HG03095 (cell line): Measurements from ENCODE around the gene S100A13.
A peak's percentile ranks its signal among the peaks of the same experiment; 100 is the strongest.
"Not testable (repeated sequence)": the region's sequence is repeated elsewhere in the genome, so short reads cannot be mapped to it uniquely, and the experiment has no call there.

ENCODE experiments used
- ATAC-seq: cut with Tn5 transposase; IDR thresholded peaks from one replicate; pipeline ENCODE4 v1.9.1; 2021; ENCODE audit warnings: moderate library complexity; ENCODE audit not compliant: unreplicated experiment

Gene S100A13

DNA sequence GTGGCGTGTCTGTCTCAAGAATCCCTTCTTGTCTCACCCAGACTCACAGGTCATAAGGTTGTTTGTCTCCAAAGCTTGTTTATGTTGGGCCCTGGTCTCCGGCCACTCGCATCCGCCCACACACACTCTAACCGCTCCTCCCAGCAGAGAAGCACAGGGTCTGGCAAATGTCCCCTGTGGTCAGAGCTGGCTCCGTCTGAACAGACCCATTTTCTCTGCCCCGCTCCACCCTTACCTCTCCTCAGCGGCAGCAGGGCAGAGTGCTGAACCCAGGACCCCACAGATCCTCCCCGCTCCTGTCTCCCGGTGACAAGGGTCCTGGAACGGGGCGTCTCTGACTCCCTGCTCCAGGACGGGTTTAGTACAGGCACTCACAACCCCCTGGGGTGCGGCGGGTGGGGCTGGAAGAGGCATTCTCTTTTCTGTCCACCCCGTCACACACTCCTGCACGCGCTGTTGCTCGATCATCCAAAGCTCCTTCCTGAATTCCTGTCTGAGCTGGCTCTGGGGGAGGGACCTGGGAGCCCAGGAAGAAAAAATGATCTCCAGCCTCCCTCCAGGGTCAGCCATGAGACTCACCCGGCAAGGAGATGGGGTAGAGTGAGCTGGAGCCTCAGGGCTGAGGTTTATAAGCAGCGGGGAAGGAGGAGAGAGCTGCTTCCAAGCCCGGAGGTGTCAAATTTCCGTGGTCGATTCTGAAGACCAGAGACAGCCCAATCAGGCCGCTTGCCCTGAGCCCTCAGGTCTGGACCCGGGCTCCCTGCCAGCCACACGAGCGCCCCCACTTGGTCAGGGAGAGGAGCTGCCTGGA lies at the start of gene S100A13:
Gene S100A13, minus strand, starts transcription at position 602 of the 811 bp plus-strand sequence. CDS start 1,033 bp downstream, outside the sequence.
- ATAC-seq: no peak

DNA sequence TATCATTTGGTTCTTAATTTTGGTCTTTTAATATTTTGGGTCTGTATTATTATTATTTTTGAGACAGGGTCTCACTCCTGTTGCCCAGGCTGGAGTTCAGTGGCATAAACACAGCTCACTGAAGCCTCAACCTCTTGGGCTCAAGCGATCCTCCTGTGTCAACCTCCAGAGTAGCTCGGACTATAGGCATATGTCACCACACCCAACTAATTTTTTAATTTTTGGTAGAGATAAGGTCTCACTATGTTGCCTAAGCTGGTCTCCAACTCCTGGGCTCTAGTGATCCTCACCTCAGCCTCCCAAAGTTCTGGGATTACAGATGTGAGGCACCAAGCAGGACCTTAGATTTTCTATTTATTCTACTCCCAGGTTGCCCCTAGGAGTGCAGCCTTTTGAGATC lies 46.2 kb upstream of the S100A13 start:
- ATAC-seq: no peak

DNA sequence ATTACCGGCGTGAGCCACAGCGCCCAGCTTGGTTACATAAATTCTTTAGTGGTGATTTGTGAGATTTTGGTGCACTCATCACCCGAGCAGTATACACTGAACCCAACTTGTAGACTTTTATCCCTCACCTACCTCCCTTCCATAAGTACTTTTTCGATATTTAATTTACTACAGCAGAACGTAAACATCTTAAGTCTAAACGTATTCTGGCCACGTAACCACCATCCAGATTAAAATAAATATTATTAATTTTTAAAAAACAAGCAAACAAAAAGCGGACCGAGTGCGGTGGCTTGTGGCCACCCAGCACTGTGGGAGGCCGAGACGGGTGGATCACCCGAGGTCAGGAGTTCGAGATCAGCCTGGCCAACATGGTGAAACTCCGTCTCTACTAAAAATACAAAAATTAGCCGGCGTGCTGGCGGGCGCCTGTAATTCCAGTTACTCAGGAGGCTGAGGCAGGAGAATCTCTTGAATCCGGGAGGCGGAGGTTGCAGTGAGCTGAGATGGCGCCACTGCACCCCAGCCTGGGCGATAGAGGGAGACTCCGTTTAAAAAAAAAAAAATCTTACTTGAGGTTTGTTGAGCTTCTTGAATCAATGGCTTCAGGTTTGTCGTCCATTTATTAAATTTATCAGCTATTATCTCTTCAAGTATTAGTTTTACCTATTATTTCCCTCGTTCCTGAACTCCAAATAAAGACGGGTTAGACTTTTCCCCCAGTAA lies 44.5 kb upstream of the S100A13 start:
- ATAC-seq: not testable (repeated sequence)

DNA sequence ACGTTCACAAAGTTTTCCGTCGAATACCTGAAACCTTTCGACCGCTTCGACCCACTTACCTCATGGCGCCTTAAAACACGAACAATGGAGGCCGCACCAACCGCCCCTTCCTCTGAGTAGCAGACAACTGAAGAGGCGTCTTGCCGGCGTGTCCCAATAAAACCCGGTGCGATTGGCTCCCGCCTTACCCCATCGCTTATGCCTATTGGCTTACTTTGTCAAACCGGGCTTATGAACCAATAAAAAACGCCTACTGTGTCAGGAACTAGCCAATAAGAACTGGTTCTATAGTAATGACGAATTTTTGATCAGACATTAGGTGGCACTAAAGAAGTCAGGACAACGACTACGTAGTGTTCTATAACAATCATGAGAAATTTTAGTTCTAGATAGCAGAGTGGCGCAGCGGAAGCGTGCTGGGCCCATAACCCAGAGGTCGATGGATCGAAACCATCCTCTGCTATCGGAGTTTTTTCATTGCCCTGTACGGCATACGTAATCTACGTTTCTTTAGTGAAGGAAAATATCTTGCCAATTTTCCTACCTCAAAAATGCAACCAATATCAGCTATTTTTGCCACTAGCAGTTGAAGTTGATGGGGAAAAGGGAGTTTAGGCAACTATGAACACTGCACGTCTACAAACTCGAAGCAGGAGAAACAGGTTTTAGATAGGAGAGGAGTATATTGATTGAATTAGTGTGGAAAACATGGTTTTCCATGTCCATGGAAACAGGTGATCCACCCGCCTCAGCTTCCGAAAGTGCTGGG lies 43.7 kb upstream of the S100A13 start, which contains the start of gene ILF2:
Gene ILF2, minus strand, starts transcription at position 135 of the 769 bp plus-strand sequence. Its CDS starts 71 bp downstream, at position 64.
- ATAC-seq: peak; percentile 91

DNA sequence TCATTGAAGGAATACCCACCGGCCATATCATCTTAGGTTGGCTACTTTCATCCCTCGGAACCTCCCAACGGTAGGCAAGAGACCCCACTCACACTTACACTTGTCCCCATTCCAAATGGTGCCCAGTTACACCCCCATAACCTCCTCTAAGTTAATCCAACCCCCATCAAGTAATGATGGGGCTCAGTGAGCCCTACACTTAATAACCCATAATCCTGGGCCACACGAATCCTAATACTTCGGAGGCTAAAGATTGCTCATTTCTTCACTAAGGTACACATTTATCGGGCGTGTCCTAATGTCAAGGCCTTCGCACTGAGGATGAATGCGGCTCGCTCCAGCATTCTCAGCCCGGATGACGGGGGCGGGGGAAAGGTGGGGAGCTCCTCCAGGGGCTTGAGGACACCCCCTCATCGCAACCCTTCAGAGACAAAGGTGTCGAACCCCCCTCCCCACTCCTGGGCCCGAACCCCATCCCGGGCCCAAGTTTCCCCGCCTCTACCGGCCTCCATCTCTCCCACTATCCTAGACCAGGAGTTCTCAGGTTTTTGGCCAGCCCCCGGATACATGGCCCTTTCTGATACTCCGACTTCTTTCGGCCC lies 43.1 kb upstream of the S100A13 start:
- no peak for ATAC-seq

DNA sequence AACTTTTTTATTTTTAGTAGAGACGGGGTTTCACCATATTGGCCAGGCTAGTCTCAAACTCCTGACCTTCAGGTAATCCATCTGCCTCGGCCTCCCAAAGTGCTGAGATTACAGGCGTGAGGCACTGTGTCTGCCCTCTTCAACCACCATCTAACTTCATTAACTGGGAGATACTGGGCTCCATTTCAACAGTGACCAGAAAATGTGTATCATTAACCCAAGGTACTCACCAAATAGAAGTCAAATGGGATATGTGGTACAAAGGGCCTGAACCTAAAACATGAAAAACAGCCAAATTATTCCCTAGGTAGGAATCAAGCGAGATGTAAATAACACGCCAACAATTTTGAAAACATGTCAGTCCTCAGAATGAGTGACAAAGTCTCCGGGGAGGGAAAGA lies 42.3 kb upstream of the S100A13 start:
- ATAC-seq: no peak

DNA sequence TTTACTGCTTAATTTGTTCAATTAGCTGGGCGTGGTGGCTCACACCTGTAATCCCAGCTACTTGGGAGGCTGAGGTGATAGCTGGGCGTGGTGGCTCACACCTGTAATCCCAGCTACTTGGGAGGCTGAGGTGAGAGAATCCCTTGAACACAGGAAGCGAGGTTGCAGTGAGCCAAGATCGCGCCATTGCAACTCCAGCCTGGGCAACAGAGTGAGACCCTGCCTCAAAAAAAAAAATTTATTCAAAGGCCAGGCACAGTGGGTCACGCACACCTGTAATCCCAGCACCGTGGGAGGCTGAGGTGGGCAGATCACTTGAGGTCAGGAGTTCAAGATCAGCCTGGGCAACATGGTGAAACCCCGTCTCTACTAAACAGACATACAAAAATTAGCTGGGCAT lies 41.4 kb upstream of the S100A13 start:
- ATAC-seq: not testable (repeated sequence)

DNA sequence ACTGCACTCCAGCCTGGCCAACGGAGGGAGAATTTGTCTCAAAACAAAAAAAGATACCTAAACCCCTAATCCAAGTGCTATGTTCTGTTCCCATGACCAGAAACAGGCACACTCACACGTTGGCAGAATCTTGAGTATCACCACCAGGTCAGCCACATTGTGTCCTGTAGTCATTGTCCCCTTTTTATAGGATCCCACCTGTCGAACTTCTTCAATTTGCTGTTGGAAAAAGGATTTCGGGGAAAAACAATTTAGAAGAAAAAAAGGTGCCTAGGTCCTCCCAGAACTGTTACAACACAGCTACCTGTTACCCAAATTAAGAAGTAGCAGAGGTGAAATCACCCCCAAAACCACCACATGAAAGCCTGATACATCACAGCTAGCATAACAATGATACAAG lies 40.1 kb upstream of the S100A13 start:
- ATAC-seq: no peak

DNA sequence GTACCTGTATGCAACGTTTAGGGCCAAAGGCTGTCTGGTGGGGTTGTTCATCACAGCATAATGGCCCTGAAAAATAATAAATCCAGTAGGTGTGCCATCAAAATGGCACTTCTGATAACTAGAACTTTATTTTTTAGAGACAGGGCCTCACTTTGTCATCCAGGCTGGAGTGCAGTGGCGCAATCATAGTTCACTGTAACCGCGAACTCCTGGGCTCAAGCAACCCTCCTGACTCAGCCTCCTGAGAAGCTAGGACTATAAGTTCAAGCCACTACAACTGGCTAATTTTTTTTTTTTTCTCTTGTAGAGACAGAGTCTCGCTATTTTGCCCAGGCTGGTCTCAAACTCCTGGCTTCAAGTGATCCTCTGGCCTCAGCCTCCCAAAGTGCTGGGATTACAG lies 35.9 kb upstream of the S100A13 start:
- no peak for ATAC-seq

DNA sequence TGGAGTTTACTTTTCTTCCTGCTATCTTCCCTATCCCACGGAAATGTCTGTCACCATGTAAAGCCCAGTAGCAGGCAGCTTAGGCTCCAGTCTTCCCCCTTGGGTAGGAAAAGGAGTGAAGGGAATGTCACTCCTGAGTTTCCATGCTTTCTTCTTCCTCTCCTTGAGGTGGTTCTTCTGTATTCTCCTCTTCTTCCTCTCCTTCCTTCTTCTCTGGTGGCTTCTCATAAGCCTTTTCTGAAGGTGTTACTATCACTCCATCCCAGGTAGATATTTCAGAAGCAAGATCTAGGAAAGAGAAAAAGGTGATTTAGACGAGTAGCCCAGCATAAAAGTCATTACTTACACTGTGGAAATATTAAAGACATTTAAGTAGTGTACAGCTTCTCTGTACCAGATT lies 35.0 kb upstream of the S100A13 start:
- no peak for ATAC-seq

DNA sequence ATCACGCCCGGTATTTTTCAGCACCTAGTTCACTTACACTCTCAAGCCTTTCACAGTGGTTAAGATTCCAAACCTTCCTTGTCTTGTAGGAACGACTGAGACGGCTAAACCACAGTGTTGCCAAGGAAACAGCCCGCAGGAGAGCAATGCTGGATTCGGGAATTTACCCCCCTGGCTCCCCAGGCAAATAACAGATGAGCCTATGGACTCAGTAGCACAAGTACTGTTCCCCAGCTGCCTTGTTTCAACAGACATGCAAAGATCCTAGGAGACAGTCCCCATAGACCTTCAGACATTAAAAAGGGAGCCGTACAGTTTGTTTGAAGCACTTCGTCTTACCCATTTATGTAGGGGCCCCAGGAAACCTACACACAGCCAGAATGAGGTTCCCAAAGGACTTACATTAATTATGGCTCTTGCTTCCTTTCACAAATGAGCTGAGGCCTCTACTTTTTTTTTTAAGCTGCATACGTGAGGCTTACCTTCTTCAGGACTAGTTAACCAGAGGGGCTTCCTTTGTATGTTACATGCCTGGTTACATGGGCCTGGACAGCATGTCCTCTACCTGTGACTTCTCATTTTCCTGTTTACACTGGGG lies 33.9 kb upstream of the S100A13 start:
- no peak for ATAC-seq

DNA sequence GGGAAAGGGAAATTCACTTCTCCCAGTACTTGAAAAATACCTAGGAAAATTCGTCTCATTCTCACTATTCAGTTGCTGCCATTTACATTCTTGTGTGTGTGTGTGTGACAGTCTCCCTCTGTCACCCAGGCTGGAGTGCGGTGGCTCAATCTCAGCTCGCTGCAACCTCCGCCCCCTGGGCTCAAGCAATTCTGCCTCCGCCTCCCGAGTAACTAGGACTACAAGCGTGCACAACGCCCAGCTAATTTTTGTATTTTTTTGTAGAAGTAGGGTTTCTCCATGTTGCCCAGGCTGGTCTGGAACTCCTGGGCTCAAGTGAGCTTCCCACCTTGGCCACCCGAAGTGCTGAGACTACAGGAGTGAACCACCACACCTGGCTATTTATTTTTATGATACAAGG lies 32.4 kb upstream of the S100A13 start:
- ATAC-seq: no peak

DNA sequence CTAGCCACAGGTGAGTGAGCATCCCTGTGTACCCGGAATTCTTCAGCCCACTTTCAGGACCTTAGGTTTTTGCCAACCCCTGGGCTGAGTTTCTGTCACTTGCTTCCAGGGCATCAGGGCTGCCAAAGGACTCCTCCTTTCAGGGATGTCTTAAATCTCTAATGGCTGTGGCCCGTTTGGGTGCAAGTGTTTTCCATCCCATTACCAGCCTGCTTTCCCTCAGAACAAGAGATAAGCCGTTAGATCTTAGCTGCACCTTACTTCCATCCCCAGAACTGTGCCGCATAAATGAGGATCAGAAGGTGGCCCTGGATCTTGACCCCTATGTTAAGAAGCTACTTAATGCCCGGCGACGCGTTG lies 31.9 kb upstream of the S100A13 start:
- ATAC-seq: no peak

DNA sequence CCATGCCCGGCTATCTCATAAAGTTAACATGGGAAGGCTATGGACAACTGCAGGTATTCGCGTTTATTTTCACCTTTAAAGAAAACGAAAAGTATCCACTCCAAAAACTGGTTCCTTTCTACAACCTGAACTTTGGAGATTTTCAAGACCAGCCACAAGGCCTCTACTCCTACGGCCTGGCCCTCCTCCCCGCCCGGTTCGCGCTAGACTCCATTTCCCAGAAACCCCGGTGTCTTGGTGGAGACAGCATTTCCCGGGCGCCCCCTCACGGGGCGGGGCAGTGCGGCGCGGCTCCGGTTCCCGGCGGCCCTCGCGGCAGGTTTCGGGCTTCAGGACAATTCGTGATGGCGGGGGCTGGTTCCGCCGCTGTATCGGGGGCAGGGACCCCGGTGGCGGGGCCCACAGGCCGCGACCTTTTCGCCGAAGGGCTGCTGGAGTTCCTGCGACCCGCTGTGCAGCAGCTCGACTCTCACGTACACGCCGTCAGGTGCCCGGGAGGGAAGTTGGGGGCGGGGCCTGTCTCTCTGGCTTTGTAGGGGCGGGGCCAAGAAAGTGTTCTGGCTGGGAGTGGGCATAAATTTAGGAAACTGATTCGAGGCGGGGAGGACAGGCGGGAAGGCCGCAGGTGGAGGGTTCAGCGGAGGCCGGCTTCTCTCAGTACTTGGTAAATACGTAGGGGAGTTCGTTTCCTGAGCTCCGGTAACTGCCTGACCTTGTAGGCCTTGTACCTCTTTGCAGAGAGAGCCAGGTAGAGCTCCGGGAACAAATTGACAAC lies 31.3 kb upstream of the S100A13 start, which contains the start of gene SNAPIN:
Gene SNAPIN, plus strand, starts transcription at position 304 of the 775 bp plus-strand sequence. Its CDS starts 41 bp downstream, at position 345.
- ATAC-seq: peak; percentile 85

DNA sequence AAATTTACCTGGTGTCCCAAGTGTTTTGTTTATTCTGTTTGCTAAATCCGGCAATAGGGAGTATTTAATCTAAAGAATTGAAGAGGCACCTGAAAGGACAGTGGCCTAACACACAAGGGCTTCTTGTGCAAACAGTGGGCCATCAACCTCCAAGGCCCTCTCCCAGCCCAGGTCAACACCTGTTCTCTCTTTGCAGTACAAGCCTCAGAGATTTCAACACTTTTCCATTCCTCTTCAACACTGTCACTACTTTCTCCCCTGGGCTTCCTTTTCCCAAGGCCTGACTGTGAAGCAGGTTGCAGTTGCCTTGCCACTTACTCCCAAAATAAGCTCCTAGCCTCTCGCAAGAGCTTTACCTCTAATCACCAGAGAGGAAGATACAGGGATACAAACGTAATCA lies 28.0 kb upstream of the S100A13 start:
- no peak for ATAC-seq

DNA sequence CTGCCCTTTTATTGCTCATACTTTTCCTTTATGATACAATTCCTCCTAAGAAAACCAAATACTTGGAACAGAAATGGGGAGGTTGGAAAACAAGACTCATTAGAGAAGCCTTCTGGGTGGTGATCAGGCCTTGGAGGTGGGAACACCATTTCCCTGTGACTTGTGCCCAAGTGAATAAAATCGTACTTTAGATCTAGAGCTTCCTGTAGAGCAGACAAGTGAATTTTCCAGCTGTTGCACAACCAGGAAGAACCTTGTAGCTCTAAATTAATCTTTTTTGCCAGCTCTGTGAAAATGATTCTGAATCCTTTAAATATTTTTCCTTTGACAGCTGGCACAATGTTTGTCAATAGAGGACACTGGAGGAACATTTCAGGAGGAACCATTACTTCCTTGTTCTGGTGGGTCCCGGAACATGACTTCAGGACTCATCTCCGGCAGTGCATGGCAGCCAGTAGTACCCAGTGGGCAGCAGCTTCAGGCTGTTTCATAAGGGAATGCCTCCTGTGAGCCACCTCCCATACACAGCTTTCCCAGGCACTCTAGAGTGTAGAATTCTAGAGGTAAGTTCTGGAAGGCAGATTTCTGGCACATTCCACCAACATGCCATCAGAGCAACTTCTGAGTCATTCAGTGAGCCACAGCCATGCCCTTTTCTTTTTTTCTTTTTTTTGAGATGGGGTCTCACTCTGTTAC lies 25.6 kb upstream of the S100A13 start:
- no peak for ATAC-seq

DNA sequence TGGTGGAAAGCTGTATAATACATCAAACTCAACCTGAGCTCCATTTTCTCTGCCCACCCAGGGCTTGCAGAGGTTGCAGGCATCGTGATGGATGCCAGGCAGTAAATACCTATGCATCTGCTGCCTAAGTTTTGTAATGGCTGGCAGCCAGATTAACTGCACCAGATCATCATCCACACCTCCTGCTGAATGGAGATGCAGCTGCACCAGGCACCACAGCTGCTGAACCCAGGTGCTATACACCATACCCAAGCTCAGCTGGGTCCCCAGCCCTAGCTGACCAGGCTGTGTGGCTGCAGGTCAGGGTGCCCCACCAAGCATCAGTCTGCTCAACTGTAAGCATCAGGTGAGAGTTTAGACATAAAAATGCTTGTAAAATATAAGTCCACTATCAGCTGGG lies 24.5 kb upstream of the S100A13 start:
- ATAC-seq: no peak

DNA sequence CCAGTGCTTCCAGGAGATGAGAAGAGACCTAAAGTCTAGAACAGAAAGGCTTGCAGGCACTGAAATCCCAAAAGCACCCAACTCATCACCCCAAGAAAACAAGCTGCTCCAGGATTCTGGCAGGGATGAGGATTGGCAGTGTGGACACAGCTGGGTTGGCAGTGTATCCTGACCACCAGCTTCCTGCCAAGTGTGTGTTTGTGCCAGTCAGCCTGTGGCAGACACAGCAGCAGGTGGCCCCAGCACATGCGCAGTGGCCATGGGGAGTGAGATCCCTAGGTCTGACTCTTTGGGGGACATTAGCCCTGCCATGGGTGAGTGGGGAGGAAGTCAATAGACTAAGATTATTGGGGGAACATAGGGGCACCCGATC lies 22.5 kb upstream of the S100A13 start:
- ATAC-seq: no peak

DNA sequence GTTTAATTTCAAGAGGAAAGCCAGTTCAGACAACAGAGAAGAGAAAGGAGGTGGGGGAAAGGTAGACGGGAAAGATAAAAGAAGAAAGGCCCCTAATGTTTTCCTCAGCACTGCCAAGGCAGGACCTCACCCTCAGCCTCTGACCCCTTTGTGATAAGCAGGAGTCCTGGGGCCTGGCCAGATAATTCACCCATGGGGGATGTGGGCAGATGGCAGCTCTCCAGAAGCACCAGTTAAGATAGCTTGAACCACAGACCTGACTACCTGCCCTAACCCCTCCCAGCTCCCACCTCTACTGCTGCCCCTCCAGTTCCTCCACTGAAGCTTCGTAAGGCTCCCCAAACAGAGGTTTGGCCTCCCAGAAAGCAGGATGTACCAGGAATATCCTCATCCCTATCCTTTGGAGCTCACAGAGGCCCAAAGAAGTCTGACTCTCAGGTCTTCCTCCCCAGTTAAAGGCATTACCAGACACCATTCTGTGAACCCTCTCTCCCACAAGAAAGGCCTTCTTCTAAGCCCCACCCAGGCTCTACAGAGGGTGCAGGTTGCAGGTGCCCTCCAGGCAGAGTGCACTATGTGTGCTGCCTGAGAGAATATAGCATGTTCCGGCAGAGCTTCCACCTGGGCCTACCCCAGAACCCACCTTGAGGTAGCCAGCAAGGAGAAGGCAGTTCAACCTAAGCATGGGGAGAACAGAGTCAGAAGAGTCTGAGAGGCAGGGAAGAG lies 22.0 kb upstream of the S100A13 start:
- no peak for ATAC-seq
